HepG2 (cell line): ENCODE data around the gene ARHGAP26. TPM values are rescaled to one million over a fixed set of nuclear protein-coding genes. Genes with fewer than 3 reads are reported as not detected.

Source experiments
- ATAC-seq: fragments of 200-7000 bp; cut with Tn5 transposase; 3 replicates; pipeline ENCODE4 v1.9.1; 2020; ENCODE audit warnings: mild to moderate bottlenecking, moderate library complexity
- BruUV-seq: library from RNA; stranded (reverse); fragments of 400-500 nt; replicated peaks from 2 replicates; lab custom pipeline; 2021; lab: Mats Ljungman, UMichigan
- CTCF ChIA-PET: fragments of 300-600 bp; formaldehyde crosslinking; extraction: SDS; loops from one replicate; lab custom pipeline; 2021; ENCODE audit warnings: low total read pairs, inconsistent platforms, low intra/inter-chr PET ratio; lab: Yijun Ruan, JAX
- POLR2A ChIA-PET: fragments of 350-600 bp; sonication (Branson Sonifier 250); formaldehyde crosslinking; loops from one replicate; lab custom pipeline; 2020; ENCODE audit warnings: antibody characterized with exemption, inconsistent platforms; lab: Yijun Ruan, JAX
- DNase-seq: peaks from one replicate; pipeline ENCODE4 v3.0.0-alpha.2; 2015; ENCODE audit warnings: low spot score
- FAIRE-seq: peaks from 3 replicates; lab custom pipeline; 2011; peaks lifted over from hg19 to GRCh38; lab: Jason Lieb, UNC
- H2AFZ ChIP-seq: one replicate; pipeline ENCODE4 v1.6.1; 2011; ENCODE audit warnings: low read length, inconsistent platforms
- H3K27ac ChIP-seq: fragments of 300-600 bp; 3 replicates; pipeline ENCODE4 v1.8.0; 2011; ENCODE audit warnings: mixed run types, mild to moderate bottlenecking, mixed read lengths, low read length, inconsistent platforms; ENCODE audit not compliant: insufficient read depth; ENCODE audit errors: extremely low read length
- H3K27me3 ChIP-seq, 2 experiments: fragments of 200-600 bp in 1 of 2; 2 replicates in 1 of 2; 3 replicates in 1 of 2; pipeline versions ENCODE4 v1.6.0 to v1.8.0; 2011; ENCODE audit warnings: low read length in 2 of 2, mild to moderate bottlenecking in 2 of 2, moderate library complexity in 2 of 2, inconsistent platforms in 1 of 2; ENCODE audit not compliant: insufficient read depth in 2 of 2, control insufficient read depth in 1 of 2
- H3K36me3 ChIP-seq, 2 experiments: fragments of 200-600 bp in 1 of 2; replicated peaks in 1 of 2; 2 replicates in 1 of 2; 3 replicates in 1 of 2; pipeline versions ENCODE4 v1.5.1 to v1.8.0; 2011; ENCODE audit warnings: low read length in 2 of 2, inconsistent platforms in 1 of 2; ENCODE audit not compliant: insufficient read depth in 2 of 2, control insufficient read depth in 1 of 2
- H3K4me1 ChIP-seq: 2 replicates; pipeline ENCODE4 v1.5.1; 2012; ENCODE audit warnings: low read length, inconsistent platforms; ENCODE audit not compliant: insufficient read depth
- H3K4me2 ChIP-seq: 2 replicates; pipeline ENCODE4 v1.6.0; 2011; ENCODE audit warnings: low read depth, low read length, inconsistent platforms
- H3K4me3 ChIP-seq, 3 experiments: fragments of 200-600 bp in 1 of 3; sonication (generic), shearing (Covaris generic) in 1 of 3; replicated peaks in 1 of 3; 2 replicates each; pipeline ENCODE4 v1.5.1; 2011 to 2016; ENCODE audit warnings: low read length in 3 of 3, inconsistent platforms in 2 of 3, low read depth in 2 of 3, mild to moderate bottlenecking in 2 of 3, control low read depth in 1 of 3, mixed read lengths in 1 of 3; ENCODE audit not compliant: insufficient read depth in 1 of 3
- H3K79me2 ChIP-seq: one replicate; pipeline ENCODE4 v1.6.1; 2011; ENCODE audit warnings: low read length, inconsistent platforms; ENCODE audit not compliant: insufficient read depth
- H3K9ac ChIP-seq: 2 replicates; pipeline ENCODE4 v1.6.0; 2011; ENCODE audit warnings: mild to moderate bottlenecking, low read depth, low read length, inconsistent platforms; ENCODE audit not compliant: insufficient read depth
- H3K9me3 ChIP-seq: 2 replicates; pipeline ENCODE4 v1.5.1; 2012; ENCODE audit warnings: mild to moderate bottlenecking, low read length
- H4K20me1 ChIP-seq: 2 replicates; pipeline ENCODE4 v1.6.0; 2011; ENCODE audit warnings: inconsistent platforms, mild to moderate bottlenecking, low read length, moderate library complexity; ENCODE audit not compliant: insufficient read depth
- CEBPZ ChIP-seq: IDR thresholded peaks from 2 replicates; pipeline ENCODE4 v1.6.1; 2012; ENCODE audit warnings: low read length, improper control_type of control experiment
- ELK4 ChIP-seq: sonication (generic); formaldehyde crosslinking; IDR thresholded peaks from 2 replicates; pipeline ENCODE4 v1.9.0; 2021; ENCODE audit warnings: missing genetic modification reagents, borderline replicate concordance
- FOXP1 ChIP-seq, 2 experiments: fragments of 450-650 bp in 1 of 2; IDR thresholded peaks; 2 replicates each; pipeline ENCODE4 v1.6.1; 2017 to 2018; ENCODE audit warnings: antibody characterized with exemption in 1 of 2
- GABPB1 ChIP-seq: IDR thresholded peaks from 2 replicates; pipeline ENCODE4 v1.6.1; 2016; ENCODE audit warnings: mild to moderate bottlenecking, missing genetic modification reagents, moderate library complexity, missing compliant biosample characterization
- KMT2A ChIP-seq: sonication (generic); formaldehyde crosslinking; IDR thresholded peaks from 2 replicates; pipeline ENCODE4 v1.4.0; 2020; ENCODE audit warnings: missing genetic modification reagents
- LRRFIP1 ChIP-seq: sonication (generic); formaldehyde crosslinking; conservative IDR thresholded peaks from 2 replicates; pipeline ENCODE4 v1.4.0; 2020; ENCODE audit warnings: missing genetic modification reagents
- MIER2 ChIP-seq: IDR thresholded peaks from 2 replicates; pipeline ENCODE4 v1.6.1; 2016; ENCODE audit warnings: missing biosample characterization, missing genetic modification reagents
- NCOA5 ChIP-seq: sonication (generic); formaldehyde crosslinking; IDR thresholded peaks from 2 replicates; pipeline ENCODE4 v1.4.0; 2020; ENCODE audit warnings: missing genetic modification reagents
- NFE2L2 ChIP-seq: fragments of 150-350 bp; IDR thresholded peaks from 2 replicates; pipeline ENCODE4 v1.6.1; 2014; ENCODE audit warnings: low read length
- SPEN ChIP-seq: sonication (generic); formaldehyde crosslinking; IDR thresholded peaks from 2 replicates; pipeline ENCODE4 v1.5.1; 2020; ENCODE audit warnings: low read depth, mild to moderate bottlenecking, missing genetic modification reagents
- ZNF883 ChIP-seq: sonication (generic); formaldehyde crosslinking; IDR thresholded peaks from 2 replicates; pipeline ENCODE4 v1.5.1; 2020; ENCODE audit warnings: mild to moderate bottlenecking, missing genetic modification reagents; ENCODE audit errors: not compliant biosample characterization
- WGBS: methylation state at CpG from one replicate; pipeline ENCODE4 v1.1.6; 2017; ENCODE audit warnings: low lambda C conversion rate; 5-methylcytosine and 5-hydroxymethylcytosine counted together
- in situ Hi-C: cut with HindIII; loops from 2 replicates; pipeline ENCODE4 v1.10.0; 2017; ENCODE audit warnings: low pct_unique_long_range_greater_than_20kb; ENCODE audit not compliant: extremely low pct_ligation_motif_present
- intact Hi-C: fragments of 100-400 bp; cut with micrococcal nuclease; formaldehyde crosslinking; loops from one replicate; pipeline ENCODE4 v1.10.0; 2022; ENCODE audit not compliant: unreplicated experiment
- polyA plus RNA-seq, 8 experiments: library from polyadenylated mRNA; depleted of rRNA in 3 of 8; stranded (reverse) in 7 of 8; unstranded in 1 of 8; fragments of >200 nt; fragmentation: Illumina TruSeq in 4 of 8; extraction: Trizol in 4 of 8; gene quantifications; 2 replicates each; pipeline versions ENCODE4 v1.2.1 to v1.2.3, GENCODE V29; 2011 to 2016; ENCODE audit warnings: low read depth in 4 of 8, missing spikeins in 1 of 8, mixed read lengths in 1 of 8; ENCODE audit not compliant: insufficient read depth in 1 of 8
- total RNA-seq, 5 experiments: library from RNA; depleted of rRNA; stranded (reverse); fragments of >200 nt; fragmentation: Illumina TruSeq; extraction: Trizol; gene quantifications; 2 replicates each; pipeline ENCODE4 v1.2.3, GENCODE V29; 2016; ENCODE audit warnings: low read depth in 1 of 5
- TF ChIP-seq, protein P1 (sequence below), 2 experiments: sonication (generic) in 1 of 2; formaldehyde crosslinking in 1 of 2; IDR thresholded peaks; 2 replicates each; pipeline versions ENCODE4 v1.4.0 to v1.6.1; 2016 to 2020; ENCODE audit warnings: borderline replicate concordance in 1 of 2, low read depth in 1 of 2, mild to moderate bottlenecking in 1 of 2, missing genetic modification reagents in 1 of 2

Gene ARHGAP26
- total and polyA plus RNA-seq, 2 of the 13 experiments (the other 11 are each of a cell fraction or from before 2014, with no cell fraction given) = 9.6 to 18.2 TPM

DNA sequence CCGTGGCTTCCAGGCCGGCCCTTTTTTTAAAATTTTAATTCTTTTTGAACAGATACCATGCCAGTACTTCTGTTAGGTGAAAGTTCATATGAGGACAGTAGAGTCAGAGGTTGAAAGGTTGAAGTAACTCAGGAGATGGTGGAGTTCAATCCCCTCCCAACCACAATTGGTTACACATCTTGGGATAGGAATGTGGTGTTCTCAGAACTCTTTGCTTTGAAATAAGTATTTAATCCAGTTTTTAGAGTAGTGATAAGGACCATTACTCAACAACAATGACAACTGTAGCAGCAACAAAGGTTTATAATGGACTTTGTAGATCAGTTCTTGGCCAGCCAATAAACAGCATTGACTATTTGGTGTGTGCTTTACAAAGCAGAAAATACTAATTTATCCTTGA is 116.0 kb downstream of the ARHGAP26 start:
- no peak for DNase-seq
- no peak for FAIRE-seq
- Histone ChIP-seq H3K27ac (no peak overlapping the region), H3K4me2 (no peak overlapping the region), H3K9me3 (no peaks in the 10 kb centered on the region), H2AFZ (no peak overlapping the region), H3K4me1 (0 out of 2 replicates have a peak, but pooled peaks cover 7% of the 10 kb centered on the region), H3K36me3 (peaks cover 5 to 24% of the 10 kb centered on the region in 2 experiments), H3K9ac (no peak overlapping the region), H3K4me3 (no peak overlapping the region), H3K79me2 (no peaks in the 10 kb centered on the region), H3K27me3 (no peaks in the 10 kb centered on the region), H4K20me1 (no peaks in the 10 kb centered on the region)
- POLR2A ChIA-PET = no interaction called here
- WGBS = 79% methylated on average over 2 of the region's 2 CpGs
- in situ Hi-C loops (no loop called here), intact Hi-C loops (loop anchor here (5.0 kb wide), 1 partner anchor 229 kb away; no protein-coding TSS in a partner anchor)
- CTCF ChIA-PET = interaction anchor here (5.7 kb wide), 1 partner anchor 173 kb away, joined by 74 read pairs; no protein-coding TSS in a partner anchor
- no peak for ATAC-seq
- no TSS peak for BruUV-seq
- TF ChIP-seq MIER2 (CRISPR knock-in tag) = no peak
- no peak for TF ChIP-seq KMT2A (CRISPR knock-in tag)
- TF ChIP-seq, protein P1, sequence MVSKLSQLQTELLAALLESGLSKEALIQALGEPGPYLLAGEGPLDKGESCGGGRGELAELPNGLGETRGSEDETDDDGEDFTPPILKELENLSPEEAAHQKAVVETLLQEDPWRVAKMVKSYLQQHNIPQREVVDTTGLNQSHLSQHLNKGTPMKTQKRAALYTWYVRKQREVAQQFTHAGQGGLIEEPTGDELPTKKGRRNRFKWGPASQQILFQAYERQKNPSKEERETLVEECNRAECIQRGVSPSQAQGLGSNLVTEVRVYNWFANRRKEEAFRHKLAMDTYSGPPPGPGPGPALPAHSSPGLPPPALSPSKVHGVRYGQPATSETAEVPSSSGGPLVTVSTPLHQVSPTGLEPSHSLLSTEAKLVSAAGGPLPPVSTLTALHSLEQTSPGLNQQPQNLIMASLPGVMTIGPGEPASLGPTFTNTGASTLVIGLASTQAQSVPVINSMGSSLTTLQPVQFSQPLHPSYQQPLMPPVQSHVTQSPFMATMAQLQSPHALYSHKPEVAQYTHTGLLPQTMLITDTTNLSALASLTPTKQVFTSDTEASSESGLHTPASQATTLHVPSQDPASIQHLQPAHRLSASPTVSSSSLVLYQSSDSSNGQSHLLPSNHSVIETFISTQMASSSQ (IDR thresholded peaks at IDR 0.05; ENCODE audit: low read depth) = no peak
- TF ChIP-seq, protein P1 (CRISPR knock-in tag; IDR thresholded peaks at IDR 0.05; ENCODE audit: borderline replicate concordance) = no peak
- no peak for TF ChIP-seq CEBPZ
- TF ChIP-seq ZNF883 (CRISPR knock-in tag) = no peak
- TF ChIP-seq GABPB1 (CRISPR knock-in tag) = no peak
- no peak for TF ChIP-seq SPEN
- TF ChIP-seq NFE2L2 = no peak
- no peak for TF ChIP-seq ELK4 (CRISPR knock-in tag)
- TF ChIP-seq NCOA5 = no peak
- TF ChIP-seq LRRFIP1 = no peak
- TF ChIP-seq FOXP1 (IDR thresholded peaks at IDR 0.05) = no peak
- TF ChIP-seq FOXP1 (CRISPR knock-in tag; IDR thresholded peaks at IDR 0.05) = no peak
